Sigmoid colon (tissue), 3 donors: ENCODE measurements around the gene LRRC52.

Source experiments
- CTCF ChIP-seq, 4 experiments: fragments of 450-650 bp in 3 of 4; fragments of 200-600 bp in 1 of 4; IDR thresholded peaks; one replicate each; pipeline ENCODE4 v1.5.1; 2016 to 2019; ENCODE audit warnings: antibody characterized with exemption in 4 of 4, mild to moderate bottlenecking in 3 of 4, moderate library complexity in 2 of 4
- POLR2A ChIP-seq, 2 donors: fragments of 450-650 bp; IDR thresholded peaks; one replicate each; pipeline ENCODE4 v1.6.1; 2016; ENCODE audit warnings: antibody characterized with exemption in 2 of 2, mild to moderate bottlenecking in 2 of 2, moderate library complexity in 2 of 2

- TF ChIP-seq POLR2A (IDR thresholded peaks at IDR 0.05) (no peak), CTCF (IDR thresholded peaks at IDR 0.05) (no peak)
Measured at GRCh38 chr1:165539908-165540307, 3.9 kb upstream of the LRRC52 start.
